Measurements from ENCODE around the gene C9orf153.

Gene C9orf153

GRCh38 chr9:86272221-86272620 is 12.8 kb upstream of the C9orf153 start:
- no peak for FAIRE-seq
- no peak for DNase-seq (ENCODE audit: low spot score)

- DNase-seq (ENCODE audit: low spot score) (no peak), FAIRE-seq (no peak)
These were observed 4.4 kb upstream of the C9orf153 start for GRCh38 chr9:86263876-86264275.

GRCh38 chr9:86262492-86262891 is 3.0 kb upstream of the C9orf153 start:
- DNase-seq (ENCODE audit: low spot score), result no peak
- FAIRE-seq, result no peak

GRCh38 chr9:86257391-86257790 is 2.1 kb downstream of the C9orf153 start:
- FAIRE-seq, result no peak
- no peak for DNase-seq (ENCODE audit: low spot score)

GRCh38 chr9:86256653-86257052 is 2.8 kb downstream of the C9orf153 start:
- FAIRE-seq (no peak), DNase-seq (ENCODE audit: low spot score) (no peak)

GRCh38 chr9:86253577-86253976 is 5.9 kb downstream of the C9orf153 start:
- FAIRE-seq, result no peak
- no peak for DNase-seq (ENCODE audit: low spot score)

- DNase-seq (ENCODE audit: low spot score) (no peak), FAIRE-seq (no peak)
These were observed 6.6 kb downstream of the C9orf153 start for GRCh38 chr9:86252870-86253269.

- DNase-seq (ENCODE audit: low spot score), result no peak
- no peak for FAIRE-seq
These were observed 9.3 kb downstream of the C9orf153 start for GRCh38 chr9:86250123-86250522.

- FAIRE-seq (no peak), DNase-seq (ENCODE audit: low spot score) (no peak)
These were observed 10.7 kb downstream of the C9orf153 start for GRCh38 chr9:86248746-86249145.

GRCh38 chr9:86246752-86247161 is 12.7 kb downstream of the C9orf153 start:
- FAIRE-seq (no peak), DNase-seq (ENCODE audit: low spot score) (peak; percentile 9)

GRCh38 chr9:86242071-86242470 is 17.4 kb downstream of the C9orf153 start:
- no peak for FAIRE-seq
- no peak for DNase-seq (ENCODE audit: low spot score)

- FAIRE-seq (no peak), DNase-seq (ENCODE audit: low spot score) (no peak)
These were observed 18.2 kb downstream of the C9orf153 start for GRCh38 chr9:86241216-86241615.

- FAIRE-seq (no peak), DNase-seq (ENCODE audit: low spot score) (no peak)
These were observed 20.3 kb downstream of the C9orf153 start for GRCh38 chr9:86238861-86239770.

GRCh38 chr9:86230858-86231257 is 28.6 kb downstream of the C9orf153 start:
- FAIRE-seq (no peak), DNase-seq (ENCODE audit: low spot score) (no peak)

GRCh38 chr9:86222667-86223066 is 36.8 kb downstream of the C9orf153 start:
- DNase-seq (ENCODE audit: low spot score) (no peak), FAIRE-seq (no peak)

GRCh38 chr9:86219606-86220005 is 39.9 kb downstream of the C9orf153 start:
- no peak for FAIRE-seq
- no peak for DNase-seq (ENCODE audit: low spot score)

- FAIRE-seq, result no peak
- DNase-seq (ENCODE audit: low spot score), result no peak
These were observed 42.2 kb downstream of the C9orf153 start for GRCh38 chr9:86217076-86217755.

- DNase-seq (ENCODE audit: low spot score), result no peak
- no peak for FAIRE-seq
These were observed 52.3 kb downstream of the C9orf153 start for GRCh38 chr9:86207193-86207592.

- peak; percentile 64 for DNase-seq (ENCODE audit: low spot score)
- FAIRE-seq, result no peak
These were observed 57.0 kb downstream of the C9orf153 start for GRCh38 chr9:86202338-86202882.

- no peak for FAIRE-seq
These were observed 57.8 kb downstream of the C9orf153 start for GRCh38 chr9:86201474-86202337.

GRCh38 chr9:86200599-86201162 is 58.8 kb downstream of the C9orf153 start:
- DNase-seq (ENCODE audit: low spot score), result no peak
- no peak for FAIRE-seq

More at GRCh38 chr9:86201474-86202337, 57.8 kb downstream of the C9orf153 start:
- no peak for DNase-seq (ENCODE audit: low spot score)

All from urothelium cell line (cell line).